Stimulated activated CD4-positive, alpha-beta T cell treated with anti-CD3 and anti-CD28 coated beads, Interleukin-12 subunit alpha, Interleukin-12 subunit beta, amount 100 ng/mL, for 4 hours (primary cell): ENCODE data around the gene MERTK.
"Not testable (repeated sequence)": the region's sequence is repeated elsewhere in the genome, so short reads cannot be mapped to it uniquely, and the experiment has no call there.

ENCODE experiments used
- DNase-seq: peaks from one replicate; pipeline ENCODE4 v3.0.0-alpha.2; 2020

The MERTK gene

GRCh38 chr2:112019569-112019982, 121.2 kb downstream of the MERTK start:
- DNase-seq, result no peak

DNA sequence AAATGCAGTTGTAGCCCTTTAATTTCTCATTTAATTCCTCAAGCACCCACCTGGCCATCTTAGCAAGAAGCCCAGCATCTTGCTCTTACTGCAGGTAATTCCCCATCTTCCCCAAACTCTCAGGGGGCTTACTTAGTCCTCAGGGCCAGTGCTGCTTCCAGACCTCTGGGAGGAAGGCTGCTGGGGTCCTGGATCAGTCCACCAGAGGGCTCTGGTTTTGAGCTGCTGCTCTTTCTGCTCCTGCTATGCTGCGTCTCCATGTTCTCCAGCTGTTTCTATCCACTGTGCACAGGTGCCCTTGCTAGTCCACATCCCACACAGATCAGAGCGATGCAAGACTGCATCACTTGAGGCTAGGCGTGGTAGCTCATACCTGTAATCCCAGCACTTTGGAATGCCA, 122.2 kb downstream of the MERTK start:
- no peak for DNase-seq

DNA sequence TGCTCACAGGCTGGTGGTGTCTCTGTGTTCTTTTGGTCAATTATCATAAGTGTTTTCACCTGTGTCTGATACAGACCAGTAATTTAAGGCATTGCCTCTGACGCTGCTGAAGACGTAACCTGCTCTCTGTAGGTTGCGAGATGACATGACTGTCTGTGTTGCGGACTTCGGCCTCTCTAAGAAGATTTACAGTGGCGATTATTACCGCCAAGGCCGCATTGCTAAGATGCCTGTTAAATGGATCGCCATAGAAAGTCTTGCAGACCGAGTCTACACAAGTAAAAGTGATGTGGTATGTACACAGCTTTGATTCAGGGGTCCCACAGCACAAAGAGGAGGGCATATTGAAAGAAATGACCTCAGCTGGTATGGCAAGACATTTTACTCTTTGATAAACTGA, 122.9 kb downstream of the MERTK start:
- no peak for DNase-seq

DNA sequence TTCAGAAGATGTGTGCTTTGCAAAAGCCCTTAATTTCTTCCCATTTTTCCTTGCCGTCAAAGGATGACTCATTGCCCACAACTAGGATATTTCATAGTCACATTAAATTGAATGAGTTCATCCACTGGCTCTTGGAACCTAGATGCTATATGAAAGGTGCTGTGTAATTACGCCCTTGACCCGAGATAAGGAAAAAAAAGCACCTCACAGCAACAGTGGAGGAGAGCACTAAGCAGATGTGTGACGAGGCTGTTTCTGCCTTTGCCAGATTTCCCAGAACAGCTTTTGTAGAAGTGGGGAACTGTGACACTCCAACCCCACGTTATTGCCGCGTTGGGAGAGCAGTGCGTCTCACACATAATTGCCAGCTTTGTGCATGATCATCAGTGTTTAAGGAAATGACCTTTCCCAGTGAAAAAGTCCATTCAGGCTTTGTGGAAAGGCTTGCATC, 123.4 kb downstream of the MERTK start:
- no peak for DNase-seq

GRCh38 chr2:112023707-112024106, 125.3 kb downstream of the MERTK start:
- DNase-seq, result no peak

- no peak for DNase-seq
Observed at GRCh38 chr2:112024231-112024630, 125.8 kb downstream of the MERTK start.

- DNase-seq, result no peak
Observed at GRCh38 chr2:112024896-112025491, 126.6 kb downstream of the MERTK start.

DNA sequence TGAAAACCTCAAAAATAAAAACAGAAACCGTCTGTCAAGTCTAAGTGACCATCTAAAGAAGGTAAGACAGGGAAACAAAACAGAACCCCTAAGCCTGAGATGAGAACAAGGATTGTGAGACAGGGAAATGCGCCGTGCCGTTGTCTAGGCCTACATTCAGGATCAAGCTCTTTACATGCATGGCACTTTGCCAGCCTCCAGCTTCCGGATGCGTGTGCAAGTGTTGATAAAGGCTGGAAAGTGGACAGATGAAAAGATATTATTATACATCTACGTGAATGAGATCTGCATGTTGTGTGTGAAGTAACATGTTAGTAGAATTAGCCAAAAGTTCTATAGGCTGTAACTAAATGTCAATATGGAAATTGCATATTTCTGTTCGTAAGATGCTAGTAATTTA, 128.1 kb downstream of the MERTK start:
- DNase-seq, result no peak

DNA sequence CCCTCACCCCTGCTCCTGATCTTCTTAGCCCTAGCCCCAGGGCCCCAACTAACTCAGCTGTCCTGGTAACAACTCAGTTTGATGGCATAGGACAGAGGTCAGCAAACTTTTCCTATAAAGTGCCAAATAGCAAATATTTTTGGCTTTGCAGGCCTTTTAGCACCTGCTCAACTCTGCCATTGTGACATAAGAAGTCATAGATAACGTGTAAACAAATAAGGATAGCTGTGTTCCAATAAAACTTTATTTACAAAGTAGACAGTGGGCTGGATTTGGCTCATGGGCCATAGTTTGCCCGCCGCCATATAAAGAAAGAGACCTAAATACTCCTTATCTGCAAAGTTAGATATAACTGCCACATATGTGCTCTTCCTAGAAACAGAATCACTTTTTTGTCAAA, 129.4 kb downstream of the MERTK start:
- no peak for DNase-seq

DNA sequence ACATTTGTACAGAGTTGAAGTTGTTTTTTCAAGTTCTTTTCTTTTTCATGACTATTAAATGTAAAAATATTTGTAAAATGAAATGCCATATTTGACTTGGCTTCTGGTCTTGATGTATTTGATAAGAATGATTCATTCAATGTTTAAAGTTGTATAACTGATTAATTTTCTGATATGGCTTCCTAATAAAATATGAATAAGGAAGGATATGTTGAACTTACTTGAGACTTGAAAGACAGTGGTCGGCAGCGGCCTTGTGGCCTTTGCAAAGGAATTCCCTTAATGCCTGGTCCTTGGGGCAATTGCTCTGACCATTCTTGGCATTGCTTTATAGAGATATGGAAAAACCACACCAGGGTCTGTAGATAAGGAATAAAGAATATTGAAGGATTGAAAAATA, 130.8 kb downstream of the MERTK start:
- no peak for DNase-seq

DNA sequence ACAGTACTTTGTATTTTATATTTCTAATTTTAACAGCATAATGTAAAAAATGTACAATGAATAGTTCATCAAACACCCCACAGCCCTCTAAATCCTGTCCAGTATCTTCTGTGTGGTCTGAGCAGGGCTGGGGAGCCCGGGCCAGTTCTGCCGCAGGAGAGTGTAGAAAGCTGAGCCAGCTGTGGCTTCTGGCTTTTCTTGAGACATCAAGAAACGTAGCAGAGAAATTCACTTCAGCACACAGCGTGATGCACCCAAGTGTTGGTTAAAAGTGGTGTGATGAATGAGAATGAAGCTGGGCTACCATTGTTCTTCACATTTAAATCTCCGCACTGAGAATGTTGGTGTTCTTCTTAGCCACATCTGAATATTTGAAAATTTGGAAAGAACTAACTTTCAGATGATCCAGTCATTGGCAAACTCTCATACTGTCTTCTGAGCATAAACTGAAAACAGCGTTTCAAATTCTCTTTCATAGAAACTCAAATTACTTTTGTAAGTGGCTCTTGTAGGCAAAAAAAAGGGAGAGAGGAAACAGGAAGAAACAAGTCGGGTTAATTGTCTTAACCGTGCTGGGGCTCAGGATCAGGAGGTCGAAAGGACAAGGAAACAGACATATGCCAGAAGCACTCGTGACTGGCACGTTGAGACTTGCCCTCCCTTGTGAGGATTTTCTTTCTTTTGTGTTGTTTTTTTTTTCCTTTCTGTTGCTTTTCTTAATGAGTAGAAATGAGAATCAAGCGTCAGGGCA, 133.2 kb downstream of the MERTK start:
- DNase-seq, result no peak

DNA sequence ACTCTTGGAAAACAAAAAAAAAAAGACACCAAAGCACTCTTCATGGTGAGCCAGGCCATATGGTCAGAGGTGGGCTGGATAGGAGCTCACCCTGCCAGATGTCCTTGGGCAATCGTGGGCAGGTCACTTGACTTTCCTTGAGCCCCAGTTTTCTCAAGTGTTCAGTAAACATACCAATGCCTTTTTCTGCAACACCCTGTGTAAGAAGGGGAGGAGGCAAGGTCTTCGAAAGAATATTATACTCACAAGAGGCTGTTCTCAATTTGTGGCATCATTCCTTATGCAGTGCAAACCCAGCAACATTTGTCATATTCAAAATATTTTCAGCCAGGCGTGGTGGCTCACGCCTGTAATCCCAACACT, 133.8 kb downstream of the MERTK start:
- no peak for DNase-seq

GRCh38 chr2:112032689-112033465, 134.5 kb downstream of the MERTK start:
- no peak for DNase-seq

DNA sequence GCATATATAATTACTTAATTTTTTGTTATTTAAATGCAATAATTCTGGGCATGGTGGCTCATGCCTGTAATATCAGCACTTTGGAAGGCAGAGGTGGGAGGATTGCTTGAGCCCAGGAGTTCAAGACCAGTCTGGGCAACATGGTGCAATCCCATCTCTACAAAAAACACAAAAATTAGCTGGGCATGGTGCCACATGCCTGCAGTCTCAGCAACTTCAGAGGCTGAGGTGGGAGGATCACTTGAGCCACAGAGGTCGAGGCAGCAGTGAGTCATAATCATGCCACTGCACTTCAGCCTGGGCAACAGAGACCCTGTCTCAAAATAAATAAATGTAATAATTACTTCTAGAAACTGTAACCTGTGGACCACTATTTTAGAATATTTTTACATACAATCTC, 135.2 kb downstream of the MERTK start:
- DNase-seq, result no peak

- DNase-seq, result no peak
Observed at GRCh38 chr2:112034924-112035323, 136.5 kb downstream of the MERTK start.

DNA sequence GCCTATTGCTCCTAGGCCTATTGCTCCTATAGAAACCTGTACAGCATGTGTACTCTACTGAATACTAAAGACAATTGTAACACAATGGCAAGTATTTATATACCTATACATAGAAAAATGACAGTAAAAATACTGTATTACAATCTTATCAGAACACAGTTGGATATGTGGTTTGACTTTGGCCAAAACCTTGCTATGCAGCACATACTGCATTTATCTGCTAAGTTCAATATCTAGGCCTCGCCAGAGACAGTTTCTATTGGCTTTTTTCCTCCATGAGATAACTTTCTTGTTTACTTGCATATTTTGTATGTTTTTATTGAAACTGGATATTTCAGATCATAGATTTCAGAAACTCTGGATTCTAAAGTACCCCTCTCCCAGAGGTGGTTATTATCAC, 137.4 kb downstream of the MERTK start:
- DNase-seq, result no peak

- DNase-seq, result not testable (repeated sequence)
Observed at GRCh38 chr2:112039556-112039955, 141.1 kb downstream of the MERTK start.

DNA sequence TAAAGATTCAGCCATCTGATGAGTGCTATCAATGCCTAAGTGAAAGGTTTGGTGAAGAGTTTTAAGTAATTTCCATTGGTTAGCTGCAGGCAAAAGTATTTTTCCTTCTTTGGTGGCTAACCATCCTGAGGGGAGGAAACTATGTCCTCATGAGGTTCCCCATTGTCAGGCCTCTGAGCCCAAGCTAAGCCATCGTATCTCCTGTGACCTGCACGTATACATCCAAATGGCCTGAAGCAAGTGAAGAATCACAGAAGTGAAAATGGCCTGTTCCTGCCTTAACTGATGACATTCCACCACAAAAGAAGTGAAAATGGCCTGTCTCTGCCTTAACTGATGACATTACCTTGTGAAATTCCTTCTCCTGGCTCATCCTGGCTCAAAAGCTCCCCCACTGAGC, 141.7 kb downstream of the MERTK start:
- not testable (repeated sequence) for DNase-seq

GRCh38 chr2:112041460-112041859, 143.1 kb downstream of the MERTK start:
- not testable (repeated sequence) for DNase-seq

- no peak for DNase-seq
Observed at GRCh38 chr2:112045446-112046014, 147.1 kb downstream of the MERTK start.

DNA sequence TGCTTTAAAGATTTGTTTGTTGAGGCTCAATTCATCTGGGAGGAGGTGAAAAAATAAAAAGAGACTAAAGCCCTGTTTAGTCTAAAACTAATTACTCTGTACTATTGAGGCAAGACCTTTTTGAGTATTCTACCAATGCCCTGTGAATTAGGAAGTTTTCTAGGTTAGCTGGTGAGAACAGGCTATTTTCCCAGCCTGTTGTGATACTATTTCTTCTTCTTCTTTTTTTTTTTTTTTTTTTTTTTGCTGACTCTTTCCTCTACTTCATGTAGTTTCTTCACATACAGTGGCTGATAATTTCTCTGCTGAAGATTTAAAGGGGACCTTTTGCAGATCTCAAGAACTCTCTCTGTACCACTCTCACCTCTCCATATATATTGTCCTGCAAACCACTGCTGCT, 147.8 kb downstream of the MERTK start:
- DNase-seq, result no peak

GRCh38 chr2:112047537-112048235, 149.3 kb downstream of the MERTK start:
- no peak for DNase-seq

GRCh38 chr2:112048236-112048592, 149.8 kb downstream of the MERTK start:
- DNase-seq, result no peak
